Panc1 (cell line): ENCODE measurements around the gene TESK2.

Experiments
- CTCF ChIP-seq: fragments of 450-650 bp; IDR thresholded peaks from 2 replicates; pipeline ENCODE4 v1.5.1; 2017; ENCODE audit warnings: mild to moderate bottlenecking
- POLR2AphosphoS5 ChIP-seq: IDR thresholded peaks from 2 replicates; pipeline ENCODE4 v1.6.1; 2012; ENCODE audit warnings: mild to moderate bottlenecking, low read depth, low read length, moderate library complexity
- REST ChIP-seq, 2 experiments: IDR thresholded peaks; 2 replicates each; pipeline ENCODE4 v1.6.1; 2011 to 2012; ENCODE audit warnings: low read depth in 2 of 2, control low read depth in 1 of 2, low read length in 1 of 2, mild to moderate bottlenecking in 1 of 2, moderate library complexity in 1 of 2; ENCODE audit not compliant: insufficient read depth in 1 of 2
- SIN3A ChIP-seq: IDR thresholded peaks from 2 replicates; pipeline ENCODE4 v1.6.1; 2012; ENCODE audit warnings: low read depth, mild to moderate bottlenecking, low read length, moderate library complexity, borderline replicate concordance; ENCODE audit not compliant: insufficient read depth
- TCF7L2 ChIP-seq: IDR thresholded peaks from 2 replicates; pipeline ENCODE4 v1.6.1; 2011; ENCODE audit warnings: mild to moderate bottlenecking, low read depth, low read length, inconsistent platforms

GRCh38 chr1:45299981-45300668, 190.8 kb downstream of the TESK2 start:
- TF ChIP-seq REST (IDR thresholded peaks at IDR 0.05; ENCODE audit: insufficient read depth in 1 of 2, low read depth in 2 of 2, low read length in 1 of 2) (no peak), TCF7L2 (no peak), POLR2AphosphoS5 (no peak), CTCF (peak; percentile 86), SIN3A (no peak)
